K562 (cell line): ENCODE results near the gene KLHL29. TPM values are rescaled to one million over a fixed set of nuclear protein-coding genes. Genes with fewer than 3 reads are reported as not detected.

Source experiments
- ATAC-seq: fragments of 200-7000 bp; cut with Tn5 transposase; 3 replicates; pipeline ENCODE4 v1.9.1; 2020; ENCODE audit warnings: moderate library complexity
- BruUV-seq: library from RNA; stranded (reverse); fragments of 400-500 nt; replicated peaks from 2 replicates; lab custom pipeline; 2021; lab: Mats Ljungman, UMichigan
- CTCF ChIA-PET: fragments of 300-600 bp; formaldehyde crosslinking; extraction: SDS; loops from one replicate; lab custom pipeline; 2021; ENCODE audit warnings: low intra/inter-chr PET ratio; lab: Yijun Ruan, JAX
- POLR2A ChIA-PET: fragments of 300-600, 350-650 bp; sonication (Branson Sonifier 250); formaldehyde crosslinking; extraction: SDS; loops from one replicate; lab custom pipeline; 2021; ENCODE audit warnings: antibody characterized with exemption, inconsistent platforms; lab: Yijun Ruan, JAX
- DNase-seq, 4 experiments: peaks; one replicate each; pipeline versions ENCODE4 v3.0.0 to v3.0.0-alpha.2; 2011 to 2018; ENCODE audit warnings: low spot score in 3 of 4, mixed read lengths in 3 of 4; ENCODE audit errors: extremely low read depth in 1 of 4
- FAIRE-seq: peaks from 2 replicates; lab custom pipeline; 2011; peaks lifted over from hg19 to GRCh38; lab: Jason Lieb, UNC
- H2AFZ ChIP-seq: 2 replicates; pipeline ENCODE4 v1.6.0; 2011; ENCODE audit warnings: low read depth, low read length, control low read depth, inconsistent platforms
- H3K27ac ChIP-seq: fragments of 200-600 bp; 3 replicates; pipeline ENCODE4 v1.8.0; 2011; ENCODE audit warnings: low read depth, mild to moderate bottlenecking, control low read depth, inconsistent platforms, low read length, moderate library complexity, mixed read lengths; ENCODE audit errors: extremely low read depth
- H3K27me3 ChIP-seq, 2 experiments: fragments of 300-600 bp in 1 of 2; 2 replicates in 1 of 2; 3 replicates in 1 of 2; pipeline versions ENCODE4 v1.6.0 to v1.8.0; 2011; ENCODE audit warnings: inconsistent platforms in 2 of 2, low read length in 2 of 2, mild to moderate bottlenecking in 1 of 2, mixed read lengths in 1 of 2, moderate library complexity in 1 of 2; ENCODE audit not compliant: control insufficient read depth in 2 of 2, insufficient read depth in 2 of 2
- H3K36me3 ChIP-seq: fragments of 300-600 bp; 3 replicates; pipeline ENCODE4 v1.8.0; 2011; ENCODE audit warnings: mild to moderate bottlenecking, low read length, inconsistent platforms; ENCODE audit not compliant: control insufficient read depth, insufficient read depth
- H3K4me1 ChIP-seq, 2 experiments: fragments of 200-600 bp in 1 of 2; replicated peaks in 1 of 2; 2 replicates in 1 of 2; 3 replicates in 1 of 2; pipeline versions ENCODE4 v1.5.1 to v1.8.0; 2011; ENCODE audit warnings: inconsistent platforms in 2 of 2, low read length in 2 of 2, mild to moderate bottlenecking in 1 of 2, mixed read lengths in 1 of 2, moderate library complexity in 1 of 2; ENCODE audit not compliant: control insufficient read depth in 2 of 2, insufficient read depth in 2 of 2
- H3K4me2 ChIP-seq: 2 replicates; pipeline ENCODE4 v1.6.1; 2011; ENCODE audit warnings: low read length, control low read depth, inconsistent platforms, mixed read lengths; ENCODE audit not compliant: insufficient read depth
- H3K4me3 ChIP-seq: fragments of 200-600 bp; sonication (generic), shearing (Covaris generic); 2 replicates; pipeline ENCODE4 v1.5.1; 2016; ENCODE audit warnings: control low read depth, inconsistent platforms
- H3K79me2 ChIP-seq: fragments of 200-600 bp; 3 replicates; pipeline ENCODE4 v1.8.0; 2011; ENCODE audit warnings: low read length, inconsistent platforms; ENCODE audit not compliant: control insufficient read depth, insufficient read depth
- H3K9ac ChIP-seq, 2 experiments: 2 replicates each; pipeline versions ENCODE4 v1.6.0 to v1.6.1; 2011; ENCODE audit warnings: low read depth in 2 of 2, low read length in 2 of 2, control low read depth in 1 of 2, inconsistent platforms in 1 of 2, mild to moderate bottlenecking in 1 of 2, mixed read lengths in 1 of 2; ENCODE audit not compliant: insufficient read depth in 1 of 2
- H3K9me1 ChIP-seq: one replicate; pipeline ENCODE4 v1.6.0; 2011; ENCODE audit warnings: inconsistent platforms, mild to moderate bottlenecking, low read length, moderate library complexity; ENCODE audit not compliant: control insufficient read depth, insufficient read depth
- H3K9me3 ChIP-seq: replicated peaks from 2 replicates; pipeline ENCODE4 v1.5.1; 2011; ENCODE audit warnings: low read depth, low read length, inconsistent platforms; ENCODE audit not compliant: control insufficient read depth, insufficient read depth
- H4K20me1 ChIP-seq: replicated peaks from 2 replicates; pipeline ENCODE4 v1.6.1; 2011; ENCODE audit warnings: low read length, inconsistent platforms, mixed read lengths; ENCODE audit not compliant: control insufficient read depth, insufficient read depth
- CREB3L1 ChIP-seq: fragments of 450-650 bp; IDR thresholded peaks from 2 replicates; pipeline ENCODE4 v1.6.1; 2014; ENCODE audit warnings: low read depth, mild to moderate bottlenecking, moderate library complexity, borderline replicate concordance
- FUS ChIP-seq: fragments of 200-400 bp; formaldehyde crosslinking; optimal IDR thresholded peaks from 2 replicates; pipeline ENCODE3; 2017; ENCODE audit warnings: low read depth, low read length
- HOXB6 ChIP-seq: fragments of 250-450 bp; sonication (Bioruptor Pico); IDR thresholded peaks from 2 replicates; pipeline ENCODE4 v1.5.1; 2022; ENCODE audit warnings: mild to moderate bottlenecking, borderline replicate concordance
- LARP7 ChIP-seq: fragments of 450-650 bp; IDR thresholded peaks from 2 replicates; pipeline ENCODE4 v1.6.1; 2016
- RFX1 ChIP-seq: fragments of 450-650 bp; IDR thresholded peaks from 2 replicates; pipeline ENCODE4 v1.6.1; 2016; ENCODE audit warnings: mild to moderate bottlenecking, moderate library complexity
- SMARCE1 ChIP-seq: fragments of 450-650 bp; IDR thresholded peaks from 2 replicates; pipeline ENCODE4 v1.7.1; 2016; ENCODE audit warnings: mild to moderate bottlenecking
- USF2 ChIP-seq: sonication (generic); formaldehyde crosslinking; IDR thresholded peaks from 2 replicates; pipeline ENCODE4 v1.5.0; 2020; ENCODE audit warnings: missing genetic modification reagents
- ZNF589 ChIP-seq: fragments of 200-800 bp; sonication (Bioruptor generic); IDR thresholded peaks from 2 replicates; pipeline ENCODE4 v1.6.1; 2016; ENCODE audit warnings: low read depth, missing genetic modification characterization, missing compliant biosample characterization
- WGBS: fragments of 100-300 bp; shearing (Covaris generic); methylation state at CpG from one replicate; pipeline ENCODE4 v1.1.6; 2016; ENCODE audit warnings: low coverage, mixed read lengths; ENCODE audit not compliant: insufficient coverage; ENCODE audit errors: missing lambda C conversion rate; 5-methylcytosine and 5-hydroxymethylcytosine counted together
- in situ Hi-C: fragments of 300-500 bp; cut with MboI; formaldehyde crosslinking; loops from 4 replicates; pipeline ENCODE4 v1.15.0; 2018; ENCODE audit warnings: inconsistent platforms, mixed read lengths
- intact Hi-C: fragments of 100-400 bp; cut with micrococcal nuclease; formaldehyde crosslinking; loops from 2 replicates; pipeline ENCODE4 v1.14.2; 2022
- polyA plus RNA-seq, 8 experiments: library from polyadenylated mRNA; depleted of rRNA in 4 of 8; stranded (reverse) in 5 of 8; unstranded in 3 of 8; fragments of >200 nt; fragmentation: Nextera tagmentation in 2 of 8; fragmentation: Illumina TruSeq in 1 of 8; extraction: Ambion mirVana in 2 of 8; extraction: Trizol in 1 of 8; gene quantifications; 2 replicates each; pipeline versions ENCODE4 v1.2.1 to v1.2.3, GENCODE V29; 2011 to 2014; ENCODE audit warnings: inconsistent platforms in 1 of 8, missing spikeins in 1 of 8
- total RNA-seq, 7 experiments: library from RNA; depleted of rRNA in 6 of 7; stranded (reverse); fragments of >200 nt in 6 of 7; fragmentation: Illumina TruSeq in 2 of 7; extraction: Trizol in 2 of 7; gene quantifications; 2 replicates each; pipeline versions ENCODE4 v1.2.1 to v1.2.3, GENCODE V29; 2011 to 2021; ENCODE audit warnings: low replicate concordance in 1 of 7

Gene KLHL29
- total and polyA plus RNA-seq, 9 of the 15 experiments (the other 6 are each of a cell fraction or from before 2014, with no cell fraction given): 0.03 to 0.31 (median 0.08) TPM; not detected in 1

DNA sequence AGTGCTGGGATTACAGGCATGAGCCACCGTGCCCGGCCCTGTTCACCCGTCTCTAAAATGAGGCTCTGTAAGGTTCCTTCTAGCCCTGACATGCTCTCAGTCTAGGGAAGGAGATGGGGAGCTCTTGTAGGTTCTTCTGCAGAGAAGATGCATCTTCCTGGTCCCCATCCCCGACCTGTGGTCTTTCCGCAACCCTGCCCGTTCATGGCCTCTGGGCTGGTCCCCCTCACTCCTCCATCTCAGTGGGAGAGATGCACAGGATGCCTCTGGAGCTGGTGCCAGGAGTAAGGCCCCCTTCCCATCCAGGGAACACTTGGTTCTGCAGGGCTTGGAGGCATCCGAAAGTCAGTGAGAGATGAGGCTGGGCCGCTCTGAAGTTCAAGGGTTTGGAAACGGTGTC, 212.7 kb downstream of the KLHL29 start:
- Histone ChIP-seq H4K20me1 (no peaks in the 10 kb centered on the region), H3K79me2 (no peaks in the 10 kb centered on the region), H3K4me3 (no peak overlapping the region), H3K36me3 (no peaks in the 10 kb centered on the region)
- TF ChIP-seq RFX1: no peak
- no peak for TF ChIP-seq CREB3L1
- TF ChIP-seq USF2 (CRISPR knock-in tag): no peak
- no peak for TF ChIP-seq SMARCE1
- TF ChIP-seq LARP7: no peak
- no peak for TF ChIP-seq HOXB6 (CRISPR knock-in tag)
- TF ChIP-seq FUS: no peak
- no peak for TF ChIP-seq ZNF589 (CRISPR knock-in tag)
- TF ChIP-seq, all 486 proteins: peak for 0
- intact Hi-C loops (no loop called here), in situ Hi-C loops (no loop called here)
- Histone ChIP-seq H2AFZ (no peak overlapping the region), H3K9me1 (no peaks in the 10 kb centered on the region), H3K27me3 (peaks cover 30 to 84% of the 10 kb centered on the region in 2 experiments), H3K4me1 (no peaks in the 10 kb centered on the region; a peak in 1 of 5 replicates), H3K9ac (no peak overlapping the region), H3K27ac (no peak overlapping the region), H3K4me2 (no peak overlapping the region), H3K9me3 (no peaks in the 10 kb centered on the region)
- WGBS: 1% methylated on average over 9 of the region's 9 CpGs
- CTCF ChIA-PET: no interaction called here
- BruUV-seq: no TSS peak
- POLR2A ChIA-PET: no interaction called here
- FAIRE-seq: no peak
- DNase-seq: no peak
- no peak for ATAC-seq
